Stimulated activated CD8-positive, alpha-beta memory T cell treated with anti-CD3 and anti-CD28 coated beads, Interleukin-15, amount 100 ng/mL, for 1 hour (primary cell): ENCODE measurements around the gene NEMP2.

ENCODE experiments used
- DNase-seq: peaks from one replicate; pipeline ENCODE4 v3.0.0-alpha.2; 2020; ENCODE audit warnings: low read depth

Gene NEMP2

GRCh38 chr2:190456833-190457232 lies 77.7 kb downstream of the NEMP2 start:
- no peak for DNase-seq

GRCh38 chr2:190455358-190456095 lies 79.0 kb downstream of the NEMP2 start:
- no peak for DNase-seq

- no peak for DNase-seq
These were observed 79.7 kb downstream of the NEMP2 start for GRCh38 chr2:190454795-190455194.
